ENCODE results near the gene RPS6KA1. TPM values are rescaled to one million over a fixed set of nuclear protein-coding genes. Genes with fewer than 3 reads are reported as not detected.

RPS6KA1 gene
- total and polyA plus RNA-seq, 2 of the 4 experiments (the other 2 are of a cell fraction), result 3.6 to 6.3 TPM

DNA sequence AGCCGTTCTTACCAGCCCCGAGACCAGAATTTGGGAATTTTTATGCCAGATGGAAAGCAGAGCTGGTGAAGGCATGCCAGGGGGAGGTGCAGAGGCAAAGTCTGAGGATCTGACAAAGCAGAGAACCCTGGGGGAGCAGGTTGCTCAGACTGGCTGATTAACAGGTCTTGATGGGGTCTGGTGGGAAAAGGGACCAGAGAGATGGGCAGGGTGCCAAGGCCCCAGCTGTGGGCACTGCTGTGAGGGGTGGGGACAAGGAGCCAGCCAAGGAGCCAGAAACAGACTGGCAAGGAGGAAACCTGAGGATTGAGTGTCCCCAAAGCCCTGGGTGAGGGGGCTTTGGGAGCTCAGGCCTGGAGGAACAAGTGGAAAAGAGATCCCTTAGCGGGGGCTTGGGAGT, 21.4 kb downstream of the RPS6KA1 start:
- H3K56ac ChIP-seq (ENCODE audit: extremely low read depth, insufficient read depth, low read length), result no peak overlapping the region
- H2BK5ac ChIP-seq (ENCODE audit: low read depth, low read length, poor library complexity, severe bottlenecking), result no peak overlapping the region
- POLR2A ChIA-PET (ENCODE audit: unreplicated experiment), result no interaction called here
- H3K79me1 ChIP-seq (ENCODE audit: low read depth in 1 of 2, low read length in 2 of 2), result no peaks in the 10 kb centered on the region
- no peaks in the 10 kb centered on the region for H4K20me1 ChIP-seq (ENCODE audit: insufficient read depth, low read length)
- BruUV-seq (replicated peaks), result no TSS peak
- H4K91ac ChIP-seq (ENCODE audit: insufficient read depth, low read depth, low read length), result no peak overlapping the region
- H3K27ac ChIP-seq (ENCODE audit: insufficient read depth, low read length), result no peak overlapping the region
- intact Hi-C loops (cut with micrococcal nuclease), result no loop called here
- H3K23ac ChIP-seq (ENCODE audit: low read depth, low read length), result no peak overlapping the region
- H2BK120ac ChIP-seq (ENCODE audit: low read depth, low read length), result no peak overlapping the region
- H3K4me1 ChIP-seq (ENCODE audit: control insufficient read depth, insufficient read depth, low read length), result no peaks in the 10 kb centered on the region
- H2AK5ac ChIP-seq (ENCODE audit: low read depth, low read length), result no peak overlapping the region
- DNase-seq, result no peak
- H4K5ac ChIP-seq (ENCODE audit: low read depth, low read length), result no peak overlapping the region
- H3K9me3 ChIP-seq (ENCODE audit: control insufficient read depth, insufficient read depth, low read length), result no peaks in the 10 kb centered on the region
- H3K4me3 ChIP-seq (ENCODE audit: insufficient read depth, low read depth, low read length), result no peak overlapping the region
- no peak overlapping the region for H4K8ac ChIP-seq (ENCODE audit: low read depth in 2 of 2, low read length in 2 of 2)
- no peak overlapping the region for H3K4ac ChIP-seq (ENCODE audit: low read depth, low read length)
- H2BK20ac ChIP-seq (ENCODE audit: low read depth, low read length), result no peak overlapping the region
- CTCF ChIA-PET, result no interaction called here
- in situ Hi-C loops (cut with MboI; ENCODE audit: low sequenced_read_pairs), result no loop called here
- no peak overlapping the region for H3K9ac ChIP-seq (ENCODE audit: low read depth, low read length)
- dilution Hi-C loops (cut with HindIII; ENCODE audit: low sequenced_read_pairs, unreplicated experiment), result no loop called here
- no peak overlapping the region for H3K18ac ChIP-seq (ENCODE audit: low read depth, low read length)
- WGBS, 2 experiments (ENCODE audit: extremely low coverage in 2 of 2, insufficient read length in 1 of 2), result 100% methylated on average over 3 of the region's 3 CpGs; no CpG with 5 or more reads in 1 of the 2 experiments
- H2AK9ac ChIP-seq (replicated peaks; ENCODE audit: low read depth, low read length, poor library complexity), result no peak overlapping the region
- no peak overlapping the region for H3K14ac ChIP-seq (replicated peaks; ENCODE audit: low read depth, low read length)
- no peak overlapping the region for H2BK15ac ChIP-seq (ENCODE audit: low read depth, low read length)
- H2AFZ ChIP-seq (replicated peaks; ENCODE audit: low read length, poor library complexity), result no peak overlapping the region
- H3K27me3 ChIP-seq (ENCODE audit: control insufficient read depth, insufficient read depth, low read length), result no peaks in the 10 kb centered on the region
- H3K9me1 ChIP-seq (ENCODE audit: insufficient read depth, low read length), result no peaks in the 10 kb centered on the region; the same call in 1 of the 2 replicates
- no peak for TF ChIP-seq MAZ (IDR thresholded peaks at IDR 0.05; ENCODE audit: borderline replicate concordance, low read depth, low read length)
- ATAC-seq (ENCODE audit: low read depth), result no peak
- no peak overlapping the region for H3K4me2 ChIP-seq (ENCODE audit: low read depth, low read length)
- H3K36me3 ChIP-seq (ENCODE audit: control insufficient read depth, insufficient read depth, low read length), result no peaks in the 10 kb centered on the region
